ENCODE results near the gene PRDM12.

GRCh38 chr9:130635721-130636647 lies 28.4 kb upstream of the PRDM12 start:
- TF ChIP-seq POLR2A (IDR thresholded peaks at IDR 0.05) (no peak), CTCF (IDR thresholded peaks at IDR 0.05) (no peak)

All from heart left ventricle (tissue), 13 donors.